ENCODE measurements around the gene WWOX. TPM values are rescaled to one million over a fixed set of nuclear protein-coding genes. Genes with fewer than 3 reads are reported as not detected.

The WWOX gene
- total and polyA plus RNA-seq, 2 of the 13 experiments (the other 11 are each of a cell fraction or from before 2014, with no cell fraction given): 9.1 to 37.4 TPM

DNA sequence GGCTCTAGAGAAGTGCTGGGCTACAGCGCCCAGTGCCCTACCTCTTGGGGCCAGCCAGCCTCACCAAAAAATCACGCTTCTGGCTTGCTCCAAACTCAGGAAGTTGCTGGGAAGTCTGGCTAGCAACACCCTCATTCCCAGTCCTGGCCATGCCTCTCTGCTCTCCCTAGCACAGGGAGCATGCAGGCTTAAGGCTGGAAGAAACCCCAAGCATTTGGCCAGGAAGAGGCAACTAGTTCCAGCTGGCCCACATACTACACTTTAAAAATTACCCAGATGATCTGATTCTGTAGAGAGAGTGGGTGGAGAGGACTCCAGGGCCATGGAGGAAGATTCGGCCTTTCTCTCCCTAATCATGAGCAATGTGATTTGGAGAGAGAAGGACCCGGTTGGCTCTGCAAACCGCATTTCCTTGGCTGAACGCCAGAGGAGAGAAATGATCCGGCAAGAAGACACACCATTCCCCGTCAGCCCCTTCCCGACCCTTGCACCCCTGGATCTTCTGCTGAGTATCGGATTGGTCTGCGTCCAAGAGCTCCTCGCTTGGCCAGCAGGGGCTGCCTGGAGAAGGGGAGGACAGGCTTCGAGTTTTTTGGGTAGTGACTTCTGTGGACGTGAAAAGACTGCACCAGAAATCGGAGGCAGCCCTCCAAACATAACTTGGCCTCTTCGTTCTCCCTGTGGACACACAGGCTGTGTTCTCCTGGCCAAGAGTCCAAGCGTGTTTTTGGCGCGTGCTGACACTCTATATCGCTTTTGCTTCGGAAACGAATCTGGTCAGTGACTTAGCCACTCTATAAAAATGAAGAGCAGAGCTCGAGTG is 406.3 kb downstream of the WWOX start (continued):
- TF ChIP-seq, protein P1, sequence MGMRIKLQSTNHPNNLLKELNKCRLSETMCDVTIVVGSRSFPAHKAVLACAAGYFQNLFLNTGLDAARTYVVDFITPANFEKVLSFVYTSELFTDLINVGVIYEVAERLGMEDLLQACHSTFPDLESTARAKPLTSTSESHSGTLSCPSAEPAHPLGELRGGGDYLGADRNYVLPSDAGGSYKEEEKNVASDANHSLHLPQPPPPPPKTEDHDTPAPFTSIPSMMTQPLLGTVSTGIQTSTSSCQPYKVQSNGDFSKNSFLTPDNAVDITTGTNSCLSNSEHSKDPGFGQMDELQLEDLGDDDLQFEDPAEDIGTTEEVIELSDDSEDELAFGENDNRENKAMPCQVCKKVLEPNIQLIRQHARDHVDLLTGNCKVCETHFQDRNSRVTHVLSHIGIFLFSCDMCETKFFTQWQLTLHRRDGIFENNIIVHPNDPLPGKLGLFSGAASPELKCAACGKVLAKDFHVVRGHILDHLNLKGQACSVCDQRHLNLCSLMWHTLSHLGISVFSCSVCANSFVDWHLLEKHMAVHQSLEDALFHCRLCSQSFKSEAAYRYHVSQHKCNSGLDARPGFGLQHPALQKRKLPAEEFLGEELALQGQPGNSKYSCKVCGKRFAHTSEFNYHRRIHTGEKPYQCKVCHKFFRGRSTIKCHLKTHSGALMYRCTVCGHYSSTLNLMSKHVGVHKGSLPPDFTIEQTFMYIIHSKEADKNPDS (CRISPR knock-in tag; IDR thresholded peaks at IDR 0.05): no peak
- TF ChIP-seq, protein P2, sequence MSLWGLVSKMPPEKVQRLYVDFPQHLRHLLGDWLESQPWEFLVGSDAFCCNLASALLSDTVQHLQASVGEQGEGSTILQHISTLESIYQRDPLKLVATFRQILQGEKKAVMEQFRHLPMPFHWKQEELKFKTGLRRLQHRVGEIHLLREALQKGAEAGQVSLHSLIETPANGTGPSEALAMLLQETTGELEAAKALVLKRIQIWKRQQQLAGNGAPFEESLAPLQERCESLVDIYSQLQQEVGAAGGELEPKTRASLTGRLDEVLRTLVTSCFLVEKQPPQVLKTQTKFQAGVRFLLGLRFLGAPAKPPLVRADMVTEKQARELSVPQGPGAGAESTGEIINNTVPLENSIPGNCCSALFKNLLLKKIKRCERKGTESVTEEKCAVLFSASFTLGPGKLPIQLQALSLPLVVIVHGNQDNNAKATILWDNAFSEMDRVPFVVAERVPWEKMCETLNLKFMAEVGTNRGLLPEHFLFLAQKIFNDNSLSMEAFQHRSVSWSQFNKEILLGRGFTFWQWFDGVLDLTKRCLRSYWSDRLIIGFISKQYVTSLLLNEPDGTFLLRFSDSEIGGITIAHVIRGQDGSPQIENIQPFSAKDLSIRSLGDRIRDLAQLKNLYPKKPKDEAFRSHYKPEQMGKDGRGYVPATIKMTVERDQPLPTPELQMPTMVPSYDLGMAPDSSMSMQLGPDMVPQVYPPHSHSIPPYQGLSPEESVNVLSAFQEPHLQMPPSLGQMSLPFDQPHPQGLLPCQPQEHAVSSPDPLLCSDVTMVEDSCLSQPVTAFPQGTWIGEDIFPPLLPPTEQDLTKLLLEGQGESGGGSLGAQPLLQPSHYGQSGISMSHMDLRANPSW (CRISPR knock-in tag; IDR thresholded peaks at IDR 0.05; ENCODE audit: borderline replicate concordance): no peak
- TF ChIP-seq HHEX (CRISPR knock-in tag; IDR thresholded peaks at IDR 0.05): no peak
- no peak; the same call in 1 of the 2 replicates for TF ChIP-seq RXRB (CRISPR knock-in tag; IDR thresholded peaks at IDR 0.05; ENCODE audit: borderline replicate concordance)
- TF ChIP-seq, protein P3, sequence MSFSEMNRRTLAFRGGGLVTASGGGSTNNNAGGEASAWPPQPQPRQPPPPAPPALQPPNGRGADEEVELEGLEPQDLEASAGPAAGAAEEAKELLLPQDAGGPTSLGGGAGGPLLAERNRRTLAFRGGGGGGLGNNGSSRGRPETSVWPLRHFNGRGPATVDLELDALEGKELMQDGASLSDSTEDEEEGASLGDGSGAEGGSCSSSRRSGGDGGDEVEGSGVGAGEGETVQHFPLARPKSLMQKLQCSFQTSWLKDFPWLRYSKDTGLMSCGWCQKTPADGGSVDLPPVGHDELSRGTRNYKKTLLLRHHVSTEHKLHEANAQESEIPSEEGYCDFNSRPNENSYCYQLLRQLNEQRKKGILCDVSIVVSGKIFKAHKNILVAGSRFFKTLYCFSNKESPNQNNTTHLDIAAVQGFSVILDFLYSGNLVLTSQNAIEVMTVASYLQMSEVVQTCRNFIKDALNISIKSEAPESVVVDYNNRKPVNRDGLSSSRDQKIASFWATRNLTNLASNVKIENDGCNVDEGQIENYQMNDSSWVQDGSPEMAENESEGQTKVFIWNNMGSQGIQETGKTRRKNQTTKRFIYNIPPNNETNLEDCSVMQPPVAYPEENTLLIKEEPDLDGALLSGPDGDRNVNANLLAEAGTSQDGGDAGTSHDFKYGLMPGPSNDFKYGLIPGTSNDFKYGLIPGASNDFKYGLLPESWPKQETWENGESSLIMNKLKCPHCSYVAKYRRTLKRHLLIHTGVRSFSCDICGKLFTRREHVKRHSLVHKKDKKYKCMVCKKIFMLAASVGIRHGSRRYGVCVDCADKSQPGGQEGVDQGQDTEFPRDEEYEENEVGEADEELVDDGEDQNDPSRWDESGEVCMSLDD (CRISPR knock-in tag; IDR thresholded peaks at IDR 0.05; ENCODE audit: borderline replicate concordance): no peak
- TF ChIP-seq MLLT10 (CRISPR knock-in tag; IDR thresholded peaks at IDR 0.05): no peak
- TF ChIP-seq ZNF839 (CRISPR knock-in tag; IDR thresholded peaks at IDR 0.05; ENCODE audit: borderline replicate concordance): no peak; the same call in 1 of the 2 replicates
- TF ChIP-seq, protein P4, sequence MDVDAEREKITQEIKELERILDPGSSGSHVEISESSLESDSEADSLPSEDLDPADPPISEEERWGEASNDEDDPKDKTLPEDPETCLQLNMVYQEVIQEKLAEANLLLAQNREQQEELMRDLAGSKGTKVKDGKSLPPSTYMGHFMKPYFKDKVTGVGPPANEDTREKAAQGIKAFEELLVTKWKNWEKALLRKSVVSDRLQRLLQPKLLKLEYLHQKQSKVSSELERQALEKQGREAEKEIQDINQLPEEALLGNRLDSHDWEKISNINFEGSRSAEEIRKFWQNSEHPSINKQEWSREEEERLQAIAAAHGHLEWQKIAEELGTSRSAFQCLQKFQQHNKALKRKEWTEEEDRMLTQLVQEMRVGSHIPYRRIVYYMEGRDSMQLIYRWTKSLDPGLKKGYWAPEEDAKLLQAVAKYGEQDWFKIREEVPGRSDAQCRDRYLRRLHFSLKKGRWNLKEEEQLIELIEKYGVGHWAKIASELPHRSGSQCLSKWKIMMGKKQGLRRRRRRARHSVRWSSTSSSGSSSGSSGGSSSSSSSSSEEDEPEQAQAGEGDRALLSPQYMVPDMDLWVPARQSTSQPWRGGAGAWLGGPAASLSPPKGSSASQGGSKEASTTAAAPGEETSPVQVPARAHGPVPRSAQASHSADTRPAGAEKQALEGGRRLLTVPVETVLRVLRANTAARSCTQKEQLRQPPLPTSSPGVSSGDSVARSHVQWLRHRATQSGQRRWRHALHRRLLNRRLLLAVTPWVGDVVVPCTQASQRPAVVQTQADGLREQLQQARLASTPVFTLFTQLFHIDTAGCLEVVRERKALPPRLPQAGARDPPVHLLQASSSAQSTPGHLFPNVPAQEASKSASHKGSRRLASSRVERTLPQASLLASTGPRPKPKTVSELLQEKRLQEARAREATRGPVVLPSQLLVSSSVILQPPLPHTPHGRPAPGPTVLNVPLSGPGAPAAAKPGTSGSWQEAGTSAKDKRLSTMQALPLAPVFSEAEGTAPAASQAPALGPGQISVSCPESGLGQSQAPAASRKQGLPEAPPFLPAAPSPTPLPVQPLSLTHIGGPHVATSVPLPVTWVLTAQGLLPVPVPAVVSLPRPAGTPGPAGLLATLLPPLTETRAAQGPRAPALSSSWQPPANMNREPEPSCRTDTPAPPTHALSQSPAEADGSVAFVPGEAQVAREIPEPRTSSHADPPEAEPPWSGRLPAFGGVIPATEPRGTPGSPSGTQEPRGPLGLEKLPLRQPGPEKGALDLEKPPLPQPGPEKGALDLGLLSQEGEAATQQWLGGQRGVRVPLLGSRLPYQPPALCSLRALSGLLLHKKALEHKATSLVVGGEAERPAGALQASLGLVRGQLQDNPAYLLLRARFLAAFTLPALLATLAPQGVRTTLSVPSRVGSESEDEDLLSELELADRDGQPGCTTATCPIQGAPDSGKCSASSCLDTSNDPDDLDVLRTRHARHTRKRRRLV (CRISPR knock-in tag; IDR thresholded peaks at IDR 0.05): 0 out of 2 replicates have a peak, but pooled peaks have one; percentile 45
- TF ChIP-seq, protein P5, sequence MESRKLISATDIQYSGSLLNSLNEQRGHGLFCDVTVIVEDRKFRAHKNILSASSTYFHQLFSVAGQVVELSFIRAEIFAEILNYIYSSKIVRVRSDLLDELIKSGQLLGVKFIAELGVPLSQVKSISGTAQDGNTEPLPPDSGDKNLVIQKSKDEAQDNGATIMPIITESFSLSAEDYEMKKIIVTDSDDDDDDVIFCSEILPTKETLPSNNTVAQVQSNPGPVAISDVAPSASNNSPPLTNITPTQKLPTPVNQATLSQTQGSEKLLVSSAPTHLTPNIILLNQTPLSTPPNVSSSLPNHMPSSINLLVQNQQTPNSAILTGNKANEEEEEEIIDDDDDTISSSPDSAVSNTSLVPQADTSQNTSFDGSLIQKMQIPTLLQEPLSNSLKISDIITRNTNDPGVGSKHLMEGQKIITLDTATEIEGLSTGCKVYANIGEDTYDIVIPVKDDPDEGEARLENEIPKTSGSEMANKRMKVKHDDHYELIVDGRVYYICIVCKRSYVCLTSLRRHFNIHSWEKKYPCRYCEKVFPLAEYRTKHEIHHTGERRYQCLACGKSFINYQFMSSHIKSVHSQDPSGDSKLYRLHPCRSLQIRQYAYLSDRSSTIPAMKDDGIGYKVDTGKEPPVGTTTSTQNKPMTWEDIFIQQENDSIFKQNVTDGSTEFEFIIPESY (CRISPR knock-in tag; IDR thresholded peaks at IDR 0.05): no peak
- no peak for TF ChIP-seq RFX1 (IDR thresholded peaks at IDR 0.05)
- TF ChIP-seq, protein P6, sequence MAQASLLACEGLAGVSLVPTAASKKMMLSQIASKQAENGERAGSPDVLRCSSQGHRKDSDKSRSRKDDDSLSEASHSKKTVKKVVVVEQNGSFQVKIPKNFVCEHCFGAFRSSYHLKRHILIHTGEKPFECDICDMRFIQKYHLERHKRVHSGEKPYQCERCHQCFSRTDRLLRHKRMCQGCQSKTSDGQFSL (CRISPR knock-in tag; IDR thresholded peaks at IDR 0.05): no peak
- peak; percentile 32; the same call in 1 of the 2 replicates for TF ChIP-seq ZNF614 (CRISPR knock-in tag; IDR thresholded peaks at IDR 0.05; ENCODE audit: borderline replicate concordance)
